SK-N-SH treated with all-trans-retinoic acid at 6 μM for 48 hours (cell line): ENCODE results near the gene PAK4.

Experiments
- ATAC-seq: fragments of 200-7000 bp; cut with Tn5 transposase; 3 replicates; pipeline ENCODE4 v1.9.1; 2020; ENCODE audit warnings: mild to moderate bottlenecking, moderate library complexity
- ARNTL ChIP-seq: fragments of 450-650 bp; formaldehyde crosslinking; IDR thresholded peaks from 2 replicates; pipeline ENCODE4 v1.5.0; 2020; ENCODE audit warnings: low read depth, mild to moderate bottlenecking, moderate library complexity, borderline replicate concordance
- BACH2 ChIP-seq: fragments of 250-450 bp; sonication (Bioruptor Pico); IDR thresholded peaks from 2 replicates; pipeline ENCODE4 v1.9.0; 2021; ENCODE audit warnings: mild to moderate bottlenecking, borderline replicate concordance
- CSDC2 ChIP-seq: fragments of 250-450 bp; sonication (Bioruptor Pico); IDR thresholded peaks from 2 replicates; pipeline ENCODE4 v1.5.0; 2020; ENCODE audit warnings: mild to moderate bottlenecking, moderate library complexity
- CSRNP3 ChIP-seq: fragments of 250-450 bp; sonication (Bioruptor Pico); IDR thresholded peaks from 2 replicates; pipeline ENCODE4 v1.5.1; 2021; ENCODE audit warnings: mild to moderate bottlenecking, moderate library complexity
- ESRRG ChIP-seq: fragments of 250-450 bp; sonication (Bioruptor Pico); IDR thresholded peaks from 2 replicates; pipeline ENCODE4 v1.6.1; 2021; ENCODE audit warnings: mild to moderate bottlenecking
- GLIS3 ChIP-seq: fragments of 250-450 bp; sonication (Bioruptor Pico); IDR thresholded peaks from 2 replicates; pipeline ENCODE4 v1.5.0; 2020; ENCODE audit warnings: mild to moderate bottlenecking, moderate library complexity
- ISL1 ChIP-seq: fragments of 250-450 bp; sonication (Bioruptor Pico); IDR thresholded peaks from 2 replicates; pipeline ENCODE4 v2.1.2; 2022; ENCODE audit warnings: mild to moderate bottlenecking, moderate library complexity
- OSR1 ChIP-seq: fragments of 250-450 bp; sonication (Bioruptor Pico); IDR thresholded peaks from 2 replicates; pipeline ENCODE4 v1.8.0; 2022; ENCODE audit warnings: moderate library complexity, mild to moderate bottlenecking, inconsistent platforms
- PPARA ChIP-seq: fragments of 250-450 bp; sonication (Bioruptor Pico); IDR thresholded peaks from 2 replicates; pipeline ENCODE4 v1.5.0; 2020; ENCODE audit warnings: mild to moderate bottlenecking, borderline replicate concordance
- RARB ChIP-seq: fragments of 250-450 bp; sonication (Bioruptor Pico); IDR thresholded peaks from 2 replicates; pipeline ENCODE4 v1.8.0; 2021; ENCODE audit warnings: mild to moderate bottlenecking, moderate library complexity
- SNAI2 ChIP-seq: fragments of 250-450 bp; sonication (Bioruptor Pico); IDR thresholded peaks from 2 replicates; pipeline ENCODE4 v1.5.0; 2020; ENCODE audit warnings: mild to moderate bottlenecking, moderate library complexity
- TCF4 ChIP-seq: fragments of 250-450 bp; sonication (Bioruptor Pico); IDR thresholded peaks from 2 replicates; pipeline ENCODE4 v1.8.0; 2021; ENCODE audit warnings: mild to moderate bottlenecking, moderate library complexity, borderline replicate concordance
- TOX ChIP-seq: fragments of 250-450 bp; sonication (Bioruptor Pico); IDR thresholded peaks from 2 replicates; pipeline ENCODE4 v1.8.0; 2021; ENCODE audit warnings: mild to moderate bottlenecking, moderate library complexity, borderline replicate concordance
- TSHZ2 ChIP-seq: fragments of 250-450 bp; sonication (Bioruptor Pico); IDR thresholded peaks from 2 replicates; pipeline ENCODE4 v1.5.0; 2020; ENCODE audit warnings: mild to moderate bottlenecking, moderate library complexity
- ZC3H10 ChIP-seq: fragments of 250-450 bp; sonication (Bioruptor Pico); IDR thresholded peaks from 2 replicates; pipeline ENCODE4 v1.5.1; 2021; ENCODE audit warnings: mild to moderate bottlenecking, moderate library complexity
- ZFP3 ChIP-seq: fragments of 250-450 bp; sonication (Bioruptor Pico); IDR thresholded peaks from 2 replicates; pipeline ENCODE4 v1.5.0; 2020; ENCODE audit warnings: mild to moderate bottlenecking, moderate library complexity
- ZFP30 ChIP-seq: fragments of 450-650 bp; formaldehyde crosslinking; IDR thresholded peaks from 2 replicates; pipeline ENCODE4 v1.5.0; 2022; ENCODE audit warnings: mild to moderate bottlenecking, moderate library complexity
- ZNF565 ChIP-seq: fragments of 450-650 bp; formaldehyde crosslinking; conservative IDR thresholded peaks from 2 replicates; pipeline ENCODE4 v1.5.0; 2020; ENCODE audit warnings: low read depth, mild to moderate bottlenecking, moderate library complexity
- ZNF70 ChIP-seq: fragments of 450-650 bp; formaldehyde crosslinking; IDR thresholded peaks from 2 replicates; pipeline ENCODE4 v1.5.0; 2020; ENCODE audit warnings: mild to moderate bottlenecking, moderate library complexity
- ZNF8 ChIP-seq: fragments of 450-650 bp; formaldehyde crosslinking; IDR thresholded peaks from 2 replicates; pipeline ENCODE4 v1.5.0; 2020; ENCODE audit warnings: mild to moderate bottlenecking, moderate library complexity
- TF ChIP-seq, protein P1 (sequence below): fragments of 250-450 bp; sonication (Bioruptor Pico); IDR thresholded peaks from 2 replicates; pipeline ENCODE4 v1.5.1; 2020; ENCODE audit warnings: low read depth, mild to moderate bottlenecking, moderate library complexity
- TF ChIP-seq, protein P2 (sequence below): fragments of 250-450 bp; sonication (Bioruptor Pico); IDR thresholded peaks from 2 replicates; pipeline ENCODE4 v1.8.0; 2021; ENCODE audit warnings: low read depth, mild to moderate bottlenecking, moderate library complexity, borderline replicate concordance
- TF ChIP-seq, protein P3 (sequence below): fragments of 250-450 bp; sonication (Bioruptor Pico); IDR thresholded peaks from 2 replicates; pipeline ENCODE4 v1.8.0; 2020; ENCODE audit warnings: mild to moderate bottlenecking, moderate library complexity, borderline replicate concordance

Gene PAK4

GRCh38 chr19:39130337-39131254, 5.0 kb downstream of the PAK4 start:
- TF ChIP-seq TOX (CRISPR knock-in tag), result no peak
- TF ChIP-seq OSR1 (CRISPR knock-in tag), result no peak
- TF ChIP-seq CSDC2 (CRISPR knock-in tag), result no peak
- no peak for TF ChIP-seq TSHZ2
- no peak for TF ChIP-seq ZNF565 (CRISPR knock-in tag)
- TF ChIP-seq GLIS3, result no peak
- TF ChIP-seq SNAI2 (CRISPR knock-in tag), result no peak
- TF ChIP-seq, protein P1, sequence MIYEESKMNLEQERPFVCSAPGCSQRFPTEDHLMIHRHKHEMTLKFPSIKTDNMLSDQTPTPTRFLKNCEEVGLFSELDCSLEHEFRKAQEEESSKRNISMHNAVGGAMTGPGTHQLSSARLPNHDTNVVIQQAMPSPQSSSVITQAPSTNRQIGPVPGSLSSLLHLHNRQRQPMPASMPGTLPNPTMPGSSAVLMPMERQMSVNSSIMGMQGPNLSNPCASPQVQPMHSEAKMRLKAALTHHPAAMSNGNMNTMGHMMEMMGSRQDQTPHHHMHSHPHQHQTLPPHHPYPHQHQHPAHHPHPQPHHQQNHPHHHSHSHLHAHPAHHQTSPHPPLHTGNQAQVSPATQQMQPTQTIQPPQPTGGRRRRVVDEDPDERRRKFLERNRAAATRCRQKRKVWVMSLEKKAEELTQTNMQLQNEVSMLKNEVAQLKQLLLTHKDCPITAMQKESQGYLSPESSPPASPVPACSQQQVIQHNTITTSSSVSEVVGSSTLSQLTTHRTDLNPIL (CRISPR knock-in tag), result no peak
- TF ChIP-seq RARB (CRISPR knock-in tag), result no peak
- TF ChIP-seq ISL1 (CRISPR knock-in tag), result no peak
- TF ChIP-seq BACH2 (CRISPR knock-in tag), result no peak
- TF ChIP-seq, protein P2, sequence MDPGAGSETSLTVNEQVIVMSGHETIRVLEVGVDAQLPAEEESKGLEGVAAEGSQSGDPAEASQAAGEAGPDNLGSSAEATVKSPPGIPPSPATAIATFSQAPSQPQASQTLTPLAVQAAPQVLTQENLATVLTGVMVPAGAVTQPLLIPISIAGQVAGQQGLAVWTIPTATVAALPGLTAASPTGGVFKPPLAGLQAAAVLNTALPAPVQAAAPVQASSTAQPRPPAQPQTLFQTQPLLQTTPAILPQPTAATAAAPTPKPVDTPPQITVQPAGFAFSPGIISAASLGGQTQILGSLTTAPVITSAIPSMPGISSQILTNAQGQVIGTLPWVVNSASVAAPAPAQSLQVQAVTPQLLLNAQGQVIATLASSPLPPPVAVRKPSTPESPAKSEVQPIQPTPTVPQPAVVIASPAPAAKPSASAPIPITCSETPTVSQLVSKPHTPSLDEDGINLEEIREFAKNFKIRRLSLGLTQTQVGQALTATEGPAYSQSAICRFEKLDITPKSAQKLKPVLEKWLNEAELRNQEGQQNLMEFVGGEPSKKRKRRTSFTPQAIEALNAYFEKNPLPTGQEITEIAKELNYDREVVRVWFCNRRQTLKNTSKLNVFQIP (CRISPR knock-in tag), result no peak
- no peak for TF ChIP-seq ZNF70 (CRISPR knock-in tag)
- no peak for TF ChIP-seq ARNTL (CRISPR knock-in tag)

GRCh38 chr19:39131255-39131755, 5.7 kb downstream of the PAK4 start:
- no peak for ATAC-seq
- TF ChIP-seq RARB (CRISPR knock-in tag), result no peak
- TF ChIP-seq ZNF8 (CRISPR knock-in tag), result no peak

More at GRCh38 chr19:39130337-39131254, 5.0 kb downstream of the PAK4 start:
- no peak for ATAC-seq

GRCh38 chr19:39132344-39132969, 6.9 kb downstream of the PAK4 start:
- TF ChIP-seq ZNF70 (CRISPR knock-in tag), result no peak
- TF ChIP-seq SNAI2 (CRISPR knock-in tag), result no peak
- no peak for TF ChIP-seq ZFP30 (CRISPR knock-in tag)
- TF ChIP-seq, protein P1 (CRISPR knock-in tag), result no peak
- TF ChIP-seq TOX (CRISPR knock-in tag), result no peak
- TF ChIP-seq ZNF8 (CRISPR knock-in tag), result no peak
- TF ChIP-seq, protein P2 (CRISPR knock-in tag), result no peak
- TF ChIP-seq, protein P3, sequence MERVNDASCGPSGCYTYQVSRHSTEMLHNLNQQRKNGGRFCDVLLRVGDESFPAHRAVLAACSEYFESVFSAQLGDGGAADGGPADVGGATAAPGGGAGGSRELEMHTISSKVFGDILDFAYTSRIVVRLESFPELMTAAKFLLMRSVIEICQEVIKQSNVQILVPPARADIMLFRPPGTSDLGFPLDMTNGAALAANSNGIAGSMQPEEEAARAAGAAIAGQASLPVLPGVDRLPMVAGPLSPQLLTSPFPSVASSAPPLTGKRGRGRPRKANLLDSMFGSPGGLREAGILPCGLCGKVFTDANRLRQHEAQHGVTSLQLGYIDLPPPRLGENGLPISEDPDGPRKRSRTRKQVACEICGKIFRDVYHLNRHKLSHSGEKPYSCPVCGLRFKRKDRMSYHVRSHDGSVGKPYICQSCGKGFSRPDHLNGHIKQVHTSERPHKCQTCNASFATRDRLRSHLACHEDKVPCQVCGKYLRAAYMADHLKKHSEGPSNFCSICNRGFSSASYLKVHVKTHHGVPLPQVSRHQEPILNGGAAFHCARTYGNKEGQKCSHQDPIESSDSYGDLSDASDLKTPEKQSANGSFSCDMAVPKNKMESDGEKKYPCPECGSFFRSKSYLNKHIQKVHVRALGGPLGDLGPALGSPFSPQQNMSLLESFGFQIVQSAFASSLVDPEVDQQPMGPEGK (CRISPR knock-in tag), result no peak
- no peak for TF ChIP-seq GLIS3
- no peak for TF ChIP-seq ZNF565 (CRISPR knock-in tag)
- no peak for TF ChIP-seq ZC3H10 (CRISPR knock-in tag)
- no peak for TF ChIP-seq BACH2 (CRISPR knock-in tag)
- no peak for TF ChIP-seq ARNTL (CRISPR knock-in tag)
- TF ChIP-seq ISL1 (CRISPR knock-in tag), result no peak
- no peak for TF ChIP-seq CSDC2 (CRISPR knock-in tag)
- TF ChIP-seq TCF4, result no peak
- no peak for TF ChIP-seq ZFP3 (CRISPR knock-in tag)
- TF ChIP-seq ESRRG (CRISPR knock-in tag), result no peak
- TF ChIP-seq CSRNP3 (CRISPR knock-in tag), result no peak
- no peak for TF ChIP-seq PPARA (CRISPR knock-in tag)
- ATAC-seq, result no peak
